D721Med (cell line): Measurements from ENCODE around the gene KBTBD12.
"Not testable (repeated sequence)": the region's sequence is repeated elsewhere in the genome, so short reads cannot be mapped to it uniquely, and the experiment has no call there.

Experiments used
- DNase-seq: peaks from one replicate; pipeline ENCODE4 v3.0.0; 2011; ENCODE audit warnings: low spot score; ENCODE audit not compliant: insufficient read length
- FAIRE-seq: peaks from 2 replicates; lab custom pipeline; 2011; peaks lifted over from hg19 to GRCh38; lab: Jason Lieb, UNC
- TF ChIP-seq, protein P1 (sequence below): IDR thresholded peaks from 2 replicates; pipeline ENCODE4 v1.5.1; 2012; ENCODE audit warnings: mild to moderate bottlenecking, control low read depth; ENCODE audit not compliant: insufficient read depth; ENCODE audit errors: missing control alignments

KBTBD12 gene

DNA sequence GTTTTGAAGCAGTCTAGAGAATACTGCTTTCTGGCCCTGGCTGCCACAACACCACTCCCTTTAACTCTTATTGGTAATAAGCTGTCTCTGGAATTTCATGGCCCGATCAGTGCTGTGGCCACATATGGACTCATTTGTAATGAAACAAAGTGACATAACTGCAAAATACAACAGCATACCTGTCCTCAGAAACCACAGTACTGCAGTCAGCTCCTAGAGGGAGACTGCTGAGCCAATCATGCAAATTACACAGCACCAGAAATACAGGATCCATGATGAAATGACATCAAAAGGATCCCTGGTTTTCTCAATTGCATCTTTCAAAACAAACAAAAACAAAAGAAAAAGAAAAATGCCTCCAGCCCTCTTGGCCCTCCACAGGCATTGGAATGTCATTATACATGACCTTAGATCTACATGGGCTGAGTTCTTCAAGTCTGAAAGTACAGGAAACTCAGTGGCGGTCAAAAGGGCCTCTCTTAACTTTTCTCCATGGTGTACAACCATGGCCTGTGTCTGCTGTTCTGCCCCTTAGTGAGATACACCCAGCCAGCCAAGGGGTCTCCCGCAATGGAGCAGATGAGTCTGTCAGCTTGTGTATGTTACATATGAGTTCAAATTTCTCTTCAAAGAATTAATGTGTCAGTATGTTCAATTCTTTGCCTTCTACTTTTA, 24.9 kb upstream of the KBTBD12 start:
- DNase-seq, result no peak
- FAIRE-seq, result no peak

DNA sequence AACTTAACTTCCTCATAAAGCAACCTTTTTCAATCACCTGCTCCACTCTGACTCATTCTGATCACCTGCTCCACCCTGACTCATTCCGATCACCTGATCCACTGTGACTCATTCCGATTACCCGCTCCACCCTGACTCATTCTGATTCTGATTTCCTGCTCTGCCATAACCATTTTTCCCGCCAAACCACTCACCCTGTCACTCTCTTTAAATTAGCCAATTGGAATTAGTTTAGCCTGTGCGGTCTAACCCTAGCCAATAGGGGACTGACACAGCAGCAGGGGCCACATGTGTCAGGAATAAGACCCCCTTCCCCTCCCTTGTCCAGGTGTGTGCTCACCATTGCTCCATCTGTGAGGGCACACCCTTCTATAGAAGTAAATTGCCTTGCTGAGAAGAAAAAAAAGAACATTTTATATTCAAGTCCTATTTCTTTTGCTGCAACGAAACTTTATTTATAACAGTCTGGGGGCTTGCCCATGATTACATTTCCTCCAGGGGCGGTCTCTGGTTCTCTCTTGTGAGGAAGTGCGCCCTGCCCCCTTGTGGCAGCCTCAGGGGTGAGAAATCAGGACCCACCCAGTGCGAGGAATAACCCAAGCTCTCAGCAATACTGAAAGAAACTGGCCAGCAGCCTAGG, 24.3 kb upstream of the KBTBD12 start:
- TF ChIP-seq, protein P1, sequence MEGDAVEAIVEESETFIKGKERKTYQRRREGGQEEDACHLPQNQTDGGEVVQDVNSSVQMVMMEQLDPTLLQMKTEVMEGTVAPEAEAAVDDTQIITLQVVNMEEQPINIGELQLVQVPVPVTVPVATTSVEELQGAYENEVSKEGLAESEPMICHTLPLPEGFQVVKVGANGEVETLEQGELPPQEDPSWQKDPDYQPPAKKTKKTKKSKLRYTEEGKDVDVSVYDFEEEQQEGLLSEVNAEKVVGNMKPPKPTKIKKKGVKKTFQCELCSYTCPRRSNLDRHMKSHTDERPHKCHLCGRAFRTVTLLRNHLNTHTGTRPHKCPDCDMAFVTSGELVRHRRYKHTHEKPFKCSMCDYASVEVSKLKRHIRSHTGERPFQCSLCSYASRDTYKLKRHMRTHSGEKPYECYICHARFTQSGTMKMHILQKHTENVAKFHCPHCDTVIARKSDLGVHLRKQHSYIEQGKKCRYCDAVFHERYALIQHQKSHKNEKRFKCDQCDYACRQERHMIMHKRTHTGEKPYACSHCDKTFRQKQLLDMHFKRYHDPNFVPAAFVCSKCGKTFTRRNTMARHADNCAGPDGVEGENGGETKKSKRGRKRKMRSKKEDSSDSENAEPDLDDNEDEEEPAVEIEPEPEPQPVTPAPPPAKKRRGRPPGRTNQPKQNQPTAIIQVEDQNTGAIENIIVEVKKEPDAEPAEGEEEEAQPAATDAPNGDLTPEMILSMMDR, result peak; percentile 37
- FAIRE-seq, DNase-seq: not testable (repeated sequence)

More for the DNA sequence above, 24.9 kb upstream of the KBTBD12 start:
- TF ChIP-seq, protein P1, result no peak

DNA sequence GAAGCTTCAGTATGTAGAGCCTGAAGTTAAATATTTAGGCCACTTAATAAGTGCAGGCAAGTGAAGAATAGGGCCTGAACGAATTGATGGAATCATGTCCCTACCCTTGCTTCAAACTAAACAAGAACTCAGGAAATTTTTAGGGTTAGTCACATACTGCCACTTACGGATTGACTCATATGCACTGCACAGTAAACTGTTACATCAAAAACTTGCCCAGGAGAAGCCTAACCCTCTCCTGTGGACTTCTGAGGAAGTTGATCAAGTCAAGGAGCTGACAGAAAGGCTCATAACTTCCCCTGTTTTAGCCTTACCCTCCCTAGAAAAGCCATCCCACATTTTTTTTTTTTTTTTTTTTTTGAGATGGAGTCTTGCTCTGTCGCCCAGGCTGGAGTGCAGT, 20.6 kb upstream of the KBTBD12 start:
- FAIRE-seq, result no peak
- TF ChIP-seq, protein P1, result no peak

DNA sequence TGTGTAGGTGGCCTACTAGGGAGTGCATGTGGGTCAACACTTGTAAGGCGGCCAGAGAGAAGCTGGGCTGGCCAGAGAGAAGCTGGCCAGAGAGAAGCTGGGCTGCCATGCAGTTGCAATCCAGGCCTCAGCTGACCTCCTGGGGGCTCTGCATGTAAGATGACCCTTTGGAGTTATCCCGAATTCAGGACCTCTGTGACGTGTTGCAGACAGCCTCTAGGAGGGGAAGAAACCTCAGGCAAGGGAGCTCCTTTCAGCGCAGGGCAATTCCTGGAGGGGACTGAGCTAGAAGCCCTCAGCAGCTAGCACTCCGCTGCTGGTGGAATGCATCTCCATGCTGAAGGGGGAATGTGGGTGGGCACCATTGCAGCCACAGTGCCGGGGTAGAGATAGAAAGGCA, 15.8 kb upstream of the KBTBD12 start:
- FAIRE-seq, result no peak
- TF ChIP-seq, protein P1, result no peak
- no peak for DNase-seq

More for the DNA sequence above, 20.6 kb upstream of the KBTBD12 start:
- no peak for DNase-seq

DNA sequence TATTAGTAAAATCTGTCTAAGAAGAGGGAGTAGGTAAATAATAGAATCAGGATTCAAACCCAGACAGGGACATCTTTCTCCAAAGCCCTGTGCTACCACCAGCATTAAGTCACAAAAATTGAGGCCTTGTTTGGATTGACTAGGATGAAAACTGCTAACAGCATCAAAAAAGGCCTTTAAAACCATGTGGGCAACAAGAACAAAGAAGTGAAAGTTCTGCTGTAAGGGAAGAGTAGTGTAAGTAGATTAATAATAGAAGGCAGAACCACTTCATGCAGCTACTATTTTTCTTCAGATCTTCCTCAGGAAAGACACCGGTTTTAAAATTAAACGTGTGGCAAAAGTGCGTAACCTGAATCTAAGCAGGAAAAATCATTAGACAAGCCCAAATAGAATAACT, 15.3 kb upstream of the KBTBD12 start:
- FAIRE-seq, result no peak
- DNase-seq, result no peak
- TF ChIP-seq, protein P1, result no peak

DNA sequence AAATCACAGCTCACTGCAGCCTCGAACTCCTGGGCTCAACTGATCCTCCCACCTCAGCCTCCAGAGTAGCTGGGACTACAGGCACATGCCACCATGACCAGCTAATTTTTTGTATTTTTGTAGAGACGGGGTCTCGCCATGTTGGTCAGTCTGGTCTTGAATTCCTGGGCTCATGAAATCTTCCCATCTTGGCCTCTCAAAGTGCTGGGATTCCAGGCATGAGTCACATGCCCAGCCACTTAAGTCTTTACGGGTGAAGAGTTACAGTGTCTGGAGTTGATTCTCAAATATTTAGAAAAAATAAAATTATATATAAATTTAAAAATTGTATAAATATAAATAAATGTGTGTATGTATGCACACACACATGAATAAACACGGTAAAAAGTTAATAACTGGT, 14.5 kb upstream of the KBTBD12 start:
- no peak for FAIRE-seq
- TF ChIP-seq, protein P1, result no peak
- DNase-seq, result no peak

DNA sequence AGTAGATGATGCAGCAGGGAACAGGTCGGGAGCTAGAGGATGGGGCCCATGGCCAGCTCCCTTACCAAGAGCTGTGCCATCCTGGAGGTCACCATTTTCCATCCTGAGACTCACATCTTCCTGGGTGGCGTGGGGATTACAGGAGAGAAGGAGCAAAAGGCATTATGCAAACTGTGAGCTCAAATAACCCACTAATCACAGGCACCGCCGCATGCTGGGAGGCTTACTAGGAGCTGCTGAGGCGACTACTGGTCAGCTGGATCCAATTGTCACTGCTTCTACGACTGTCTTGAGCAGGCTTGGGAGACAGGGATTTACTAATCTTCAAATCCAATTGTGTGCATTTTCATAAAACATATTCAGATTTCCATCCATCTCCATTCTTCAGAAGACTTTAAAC, 12.5 kb upstream of the KBTBD12 start:
- DNase-seq (no peak), FAIRE-seq (no peak)
- TF ChIP-seq, protein P1, result no peak
